AG04449 (cell line): ENCODE data around the gene SYT15.
"Not testable (repeated sequence)": the region's sequence is repeated elsewhere in the genome, so short reads cannot be mapped to it uniquely, and the experiment has no call there.

Source experiments
- CTCF ChIA-PET: fragments of 350-600 bp; formaldehyde crosslinking; extraction: SDS; loops from one replicate; lab custom pipeline; 2021; ENCODE audit warnings: antibody characterized with exemption; lab: Yijun Ruan, JAX
- POLR2A ChIA-PET: fragments of 400-600, 350-600 bp; formaldehyde crosslinking; extraction: SDS; loops from one replicate; lab custom pipeline; 2020; ENCODE audit warnings: antibody characterized with exemption, inconsistent platforms; lab: Yijun Ruan, JAX
- DNase-seq: peaks from one replicate; pipeline ENCODE4 v3.0.0-alpha.2; 2010; ENCODE audit warnings: low read depth, low spot score
- H3K4me3 ChIP-seq: 2 replicates; pipeline ENCODE4 v1.5.1; 2011; ENCODE audit warnings: low read depth, mild to moderate bottlenecking, control low read depth, low read length
- TF ChIP-seq, protein P1 (sequence below): IDR thresholded peaks from one replicate; pipeline ENCODE4 v1.5.1; 2011; ENCODE audit warnings: mild to moderate bottlenecking, moderate library complexity, low read length, control low read depth, inconsistent platforms; ENCODE audit not compliant: insufficient read depth; ENCODE audit errors: missing control alignments

SYT15 gene

DNA sequence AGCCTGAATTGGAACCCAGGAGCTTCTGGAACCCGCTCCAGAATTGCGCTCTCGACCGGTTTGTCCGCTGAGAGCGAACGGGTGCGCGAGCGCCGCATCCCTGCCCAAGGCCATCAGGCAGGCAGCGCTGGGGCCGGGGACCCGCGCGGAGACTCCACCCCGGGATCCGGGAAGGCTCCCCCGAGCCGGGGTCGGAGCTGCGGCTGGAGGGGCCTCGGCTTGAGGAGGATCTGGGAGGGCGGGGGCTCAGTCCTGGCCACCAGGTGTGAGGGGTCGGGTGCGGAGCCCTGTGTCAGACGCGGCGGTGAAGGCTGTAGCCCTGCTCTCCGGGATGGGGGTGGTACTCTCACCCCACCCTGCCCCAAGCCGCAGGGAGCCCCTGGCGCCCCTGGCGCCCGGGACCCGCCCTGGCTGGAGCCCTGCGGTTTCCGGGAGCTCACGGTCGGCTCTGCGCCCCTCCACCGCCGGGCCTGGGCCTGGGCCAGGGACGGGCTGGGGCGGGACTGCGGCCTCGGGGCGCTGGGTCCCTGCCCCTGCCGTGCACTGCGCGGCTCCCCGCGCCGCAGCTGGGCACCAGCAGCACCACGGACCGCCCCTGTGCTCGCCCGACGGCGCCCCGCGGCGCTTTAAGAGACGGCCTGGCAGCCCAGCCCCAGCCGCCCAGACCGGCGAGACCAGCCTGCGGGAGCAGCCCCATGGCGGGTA is at the start of gene SYT15:
TSS of gene SYT15 (plus strand) at position 655 of the 705 bp plus-strand sequence. CDS start at position 696, 41 bp downstream.
- DNase-seq, CTCF ChIA-PET, H3K4me3 ChIP-seq, POLR2A ChIA-PET: not testable (repeated sequence)

DNA sequence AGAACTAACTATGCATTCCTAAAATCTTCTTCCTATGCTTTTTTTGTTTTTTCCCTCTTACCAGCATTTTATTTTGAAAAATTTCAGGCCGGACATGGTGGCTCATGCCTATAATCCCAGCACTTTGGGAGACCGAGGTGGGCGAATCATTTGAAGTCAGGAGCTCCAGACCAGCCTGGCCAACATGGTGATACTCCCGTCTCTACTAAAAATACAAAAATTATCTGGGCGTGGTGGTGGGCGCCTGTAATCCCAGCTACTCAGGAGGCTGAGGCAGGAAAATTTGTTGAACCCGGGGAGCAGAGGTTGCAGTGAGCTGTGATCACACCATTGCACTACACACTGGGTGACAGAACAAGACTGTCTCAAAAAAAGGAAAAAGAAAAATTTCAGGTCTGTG is 49.2 kb upstream of the SYT15 start:
- POLR2A ChIA-PET, result interaction anchor here (1.0 kb wide), 1 partner anchor 10 kb away, joined by 3 read pairs; no protein-coding TSS in a partner anchor
- H3K4me3 ChIP-seq, DNase-seq: not testable (repeated sequence)
- CTCF ChIA-PET, result interaction anchor here (1.1 kb wide), 1 partner anchor 10 kb away, joined by 5 read pairs; no protein-coding TSS in a partner anchor

DNA sequence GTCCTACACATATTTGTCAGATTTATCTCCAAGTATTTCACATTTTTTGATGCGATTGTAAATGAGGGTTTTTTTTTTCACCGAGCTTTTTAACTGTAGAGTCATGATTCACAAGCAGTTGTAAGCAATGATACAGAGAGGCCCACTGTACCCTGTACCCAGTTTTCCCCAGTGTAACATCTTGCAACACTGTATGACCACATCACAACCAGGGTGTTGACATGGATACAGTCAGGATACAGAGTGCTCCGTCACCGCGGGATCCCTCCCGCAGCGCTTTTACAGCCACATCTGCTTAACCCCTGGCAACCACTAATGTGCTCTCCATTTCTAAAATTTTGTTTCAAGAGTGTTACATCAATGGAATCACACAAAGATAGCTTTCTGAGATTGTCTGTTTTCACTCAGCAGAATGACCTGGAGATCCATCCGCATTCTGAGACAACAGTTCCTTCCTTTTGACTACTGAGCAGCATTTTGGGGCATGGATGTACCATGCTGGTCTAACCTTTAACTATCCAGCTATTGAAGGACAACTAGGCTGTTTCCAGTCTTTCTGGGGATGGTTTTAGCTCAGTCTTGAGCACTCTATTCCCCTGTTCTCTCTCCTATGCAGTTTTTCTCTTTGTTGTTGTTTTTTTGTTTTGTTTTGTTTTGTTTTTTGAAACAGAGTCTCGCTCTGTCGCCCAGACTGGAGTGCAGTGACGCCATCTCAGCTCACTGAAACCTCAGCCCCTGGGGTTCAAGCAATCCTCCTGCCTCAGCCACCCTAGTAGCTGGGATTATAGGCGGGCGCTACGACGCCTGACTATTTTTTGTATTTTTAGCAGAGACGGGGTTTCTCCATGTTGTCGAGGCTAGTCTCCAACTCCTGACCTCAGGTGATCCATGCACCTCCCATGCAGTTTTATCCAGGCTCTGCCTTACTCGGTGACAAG is 48.4 kb upstream of the SYT15 start:
- TF ChIP-seq, protein P1, sequence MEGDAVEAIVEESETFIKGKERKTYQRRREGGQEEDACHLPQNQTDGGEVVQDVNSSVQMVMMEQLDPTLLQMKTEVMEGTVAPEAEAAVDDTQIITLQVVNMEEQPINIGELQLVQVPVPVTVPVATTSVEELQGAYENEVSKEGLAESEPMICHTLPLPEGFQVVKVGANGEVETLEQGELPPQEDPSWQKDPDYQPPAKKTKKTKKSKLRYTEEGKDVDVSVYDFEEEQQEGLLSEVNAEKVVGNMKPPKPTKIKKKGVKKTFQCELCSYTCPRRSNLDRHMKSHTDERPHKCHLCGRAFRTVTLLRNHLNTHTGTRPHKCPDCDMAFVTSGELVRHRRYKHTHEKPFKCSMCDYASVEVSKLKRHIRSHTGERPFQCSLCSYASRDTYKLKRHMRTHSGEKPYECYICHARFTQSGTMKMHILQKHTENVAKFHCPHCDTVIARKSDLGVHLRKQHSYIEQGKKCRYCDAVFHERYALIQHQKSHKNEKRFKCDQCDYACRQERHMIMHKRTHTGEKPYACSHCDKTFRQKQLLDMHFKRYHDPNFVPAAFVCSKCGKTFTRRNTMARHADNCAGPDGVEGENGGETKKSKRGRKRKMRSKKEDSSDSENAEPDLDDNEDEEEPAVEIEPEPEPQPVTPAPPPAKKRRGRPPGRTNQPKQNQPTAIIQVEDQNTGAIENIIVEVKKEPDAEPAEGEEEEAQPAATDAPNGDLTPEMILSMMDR, result no peak
- POLR2A ChIA-PET, result interaction anchor here (1.0 kb wide), 1 partner anchor 9 kb away, joined by 3 read pairs; no protein-coding TSS in a partner anchor
- CTCF ChIA-PET, result interaction anchor here (1.1 to 1.8 kb wide), 4 partner anchors 9 to 14 kb away, joined by 3 to 7 read pairs (median 4); no protein-coding TSS in a partner anchor
- no peak overlapping the region for H3K4me3 ChIP-seq
- DNase-seq, result peak; percentile 97

DNA sequence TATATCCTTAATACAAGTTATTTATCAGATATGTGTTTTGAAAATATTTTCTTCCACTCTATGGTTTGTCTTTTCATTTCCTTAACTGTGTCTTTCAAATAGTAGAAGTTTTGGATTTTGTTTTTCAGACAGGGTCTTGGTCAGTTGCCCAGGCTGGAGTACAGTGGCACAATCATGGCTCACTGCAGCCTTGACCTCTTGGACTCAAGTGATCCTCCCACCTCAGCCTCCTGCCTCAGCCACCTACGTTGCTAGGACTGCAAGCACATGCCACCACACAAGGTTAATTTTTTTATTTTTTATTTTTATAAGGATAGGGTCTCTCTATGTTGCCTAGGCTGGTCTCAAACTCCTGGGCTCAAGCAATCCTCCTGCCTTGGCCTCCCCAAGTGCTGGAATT is 46.7 kb upstream of the SYT15 start:
- CTCF ChIA-PET, result interaction anchor here (1.3 to 1.8 kb wide), 3 partner anchors 8 to 13 kb away, joined by 3 to 7 read pairs (median 3); no protein-coding TSS in a partner anchor
- DNase-seq, POLR2A ChIA-PET, H3K4me3 ChIP-seq: not testable (repeated sequence)

DNA sequence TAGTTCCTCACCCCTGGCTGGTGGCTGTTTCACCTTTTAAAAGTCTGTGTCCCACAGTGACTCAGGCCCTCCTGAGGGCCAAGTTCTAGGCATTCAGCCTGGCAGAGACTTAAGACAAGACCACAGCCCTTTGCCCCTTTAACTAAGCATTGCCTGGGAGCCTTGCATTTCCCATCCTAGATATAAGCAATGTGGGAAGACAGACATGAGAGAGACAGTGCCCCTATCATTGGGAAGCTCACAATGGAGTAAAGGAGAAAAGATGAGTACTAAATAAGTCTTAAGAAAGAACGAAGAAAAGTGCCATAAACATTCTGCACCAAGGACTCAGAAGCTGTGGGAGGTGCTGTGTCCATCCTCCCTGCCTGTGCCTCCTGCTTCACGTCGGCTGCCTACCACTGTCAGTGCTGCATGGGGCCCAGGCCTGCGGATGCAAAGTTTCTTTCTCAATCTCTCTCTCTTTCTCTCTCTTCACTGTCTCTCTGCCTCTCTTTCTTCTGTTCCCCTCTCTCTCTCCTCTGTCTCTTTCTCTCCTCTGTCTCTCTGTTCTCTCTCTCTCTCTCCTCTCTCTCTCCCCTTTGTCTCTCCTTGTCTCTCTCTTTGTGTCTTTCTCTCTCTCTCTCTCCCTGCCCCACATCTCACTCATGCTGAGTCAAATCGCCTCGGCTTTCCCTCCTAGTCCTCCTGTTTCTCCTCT is 44.0 kb upstream of the SYT15 start:
- ChIA-PET CTCF (no interaction called here), POLR2A (no interaction called here)
- DNase-seq, result no peak
- TF ChIP-seq, protein P1, result no peak
- no peak overlapping the region for H3K4me3 ChIP-seq

DNA sequence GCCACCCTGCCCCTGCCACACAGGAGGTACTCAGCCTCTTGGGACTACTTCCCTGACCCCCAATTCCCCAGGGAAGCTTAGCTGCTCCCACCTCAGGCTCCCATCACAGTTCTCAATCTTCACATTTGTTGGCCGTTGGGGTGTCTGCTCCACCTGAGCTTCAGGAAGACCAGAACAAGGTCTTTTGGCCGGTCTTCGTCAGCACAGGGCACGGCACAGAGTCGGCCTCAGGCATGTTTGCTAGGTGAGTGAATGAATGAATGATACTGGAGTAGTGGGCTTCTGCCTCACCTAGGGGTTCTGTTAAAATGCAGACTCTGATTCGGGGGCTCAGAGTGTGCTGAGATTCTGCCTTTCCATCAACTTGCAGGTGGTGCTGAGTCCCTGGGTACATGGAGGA is 42.8 kb upstream of the SYT15 start:
- CTCF ChIA-PET, result interaction anchor here (2.1 kb wide), 1 partner anchor 10 kb away, joined by 6 read pairs; no protein-coding TSS in a partner anchor
- no peak overlapping the region for H3K4me3 ChIP-seq
- TF ChIP-seq, protein P1, result no peak
- POLR2A ChIA-PET, result no interaction called here
- DNase-seq, result no peak

DNA sequence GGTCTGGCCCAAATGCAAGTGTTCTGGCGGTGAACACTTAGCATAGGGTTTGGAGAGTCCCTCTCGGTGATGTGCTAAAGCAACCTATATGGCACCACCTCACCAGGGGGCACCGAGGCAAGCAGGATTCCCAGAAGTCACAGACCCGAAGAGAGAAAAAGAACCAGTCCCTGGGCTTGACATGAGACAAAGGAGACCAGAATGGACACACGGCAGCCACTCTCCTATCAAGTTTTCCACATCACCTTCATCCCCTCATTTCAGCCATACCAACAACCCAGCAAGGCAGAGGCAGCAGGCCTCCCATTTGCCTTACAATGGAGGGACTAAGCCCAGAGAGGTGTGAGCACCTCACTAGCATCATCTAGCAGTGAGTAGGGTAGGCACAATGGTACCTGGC is 42.1 kb upstream of the SYT15 start:
- POLR2A ChIA-PET, result no interaction called here
- CTCF ChIA-PET, result interaction anchor here (2.1 kb wide), 1 partner anchor 9 kb away, joined by 6 read pairs; no protein-coding TSS in a partner anchor
- TF ChIP-seq, protein P1, result no peak
- H3K4me3 ChIP-seq, result no peak overlapping the region
- DNase-seq, result no peak
